ENCODE measurements around the gene ART1.

The ART1 gene

GRCh38 chr11:3666023-3666530 lies 21.1 kb downstream of the ART1 start:
- no peak for DNase-seq (ENCODE audit: low spot score)

- no peak for DNase-seq (ENCODE audit: low spot score)
Observed at GRCh38 chr11:3667149-3668035, 22.5 kb downstream of the ART1 start.

GRCh38 chr11:3669128-3669527 lies 24.2 kb downstream of the ART1 start:
- DNase-seq (ENCODE audit: low spot score) = no peak

GRCh38 chr11:3669742-3670183 lies 24.8 kb downstream of the ART1 start:
- DNase-seq (ENCODE audit: low spot score) = no peak

- no peak for DNase-seq (ENCODE audit: low spot score)
Observed at GRCh38 chr11:3671334-3672254, 26.7 kb downstream of the ART1 start, which contains the start of gene CHRNA10. Gene CHRNA10, minus strand, starts transcription at chr11:3671384. Its CDS starts 72 bp downstream, at chr11:3671312.

- DNase-seq (ENCODE audit: low spot score) = peak; percentile 2
Observed at GRCh38 chr11:3674189-3674588, 29.3 kb downstream of the ART1 start.

- DNase-seq (ENCODE audit: low spot score) = no peak
Observed at GRCh38 chr11:3675971-3676370, 31.0 kb downstream of the ART1 start.

- no peak for DNase-seq (ENCODE audit: low spot score)
Observed at GRCh38 chr11:3679077-3679476, 34.1 kb downstream of the ART1 start.

- no peak for DNase-seq (ENCODE audit: low spot score)
Observed at GRCh38 chr11:3683039-3683438, 38.1 kb downstream of the ART1 start.

GRCh38 chr11:3684129-3684818 lies 39.3 kb downstream of the ART1 start:
- no peak for DNase-seq (ENCODE audit: low spot score)

- no peak for DNase-seq (ENCODE audit: low spot score)
Observed at GRCh38 chr11:3684819-3685172, 39.9 kb downstream of the ART1 start.

GRCh38 chr11:3685923-3686322 lies 41.0 kb downstream of the ART1 start:
- no peak for DNase-seq (ENCODE audit: low spot score)

GRCh38 chr11:3686751-3687150 lies 41.8 kb downstream of the ART1 start:
- DNase-seq (ENCODE audit: low spot score) = no peak

- no peak for DNase-seq (ENCODE audit: low spot score)
Observed at GRCh38 chr11:3700410-3700809, 55.5 kb downstream of the ART1 start.

GRCh38 chr11:3700910-3701309 lies 56.0 kb downstream of the ART1 start:
- DNase-seq (ENCODE audit: low spot score) = no peak

- no peak for DNase-seq (ENCODE audit: low spot score)
Observed at GRCh38 chr11:3703383-3703782, 58.5 kb downstream of the ART1 start.

GRCh38 chr11:3707176-3707575 lies 62.2 kb downstream of the ART1 start:
- DNase-seq (ENCODE audit: low spot score) = no peak

- no peak for DNase-seq (ENCODE audit: low spot score)
Observed at GRCh38 chr11:3709977-3710376, 65.0 kb downstream of the ART1 start.

- DNase-seq (ENCODE audit: low spot score) = no peak
Observed at GRCh38 chr11:3710485-3711259, 65.7 kb downstream of the ART1 start.

- DNase-seq (ENCODE audit: low spot score) = no peak
Observed at GRCh38 chr11:3712274-3712673, 67.3 kb downstream of the ART1 start.

Measured in LoVo (cell line).